Prostate gland (tissue), 2 donors: ENCODE results near the gene IFRD2. TPM values are rescaled to one million over a fixed set of nuclear protein-coding genes. Genes with fewer than 3 reads are reported as not detected.

Experiments used
- DNase-seq: peaks from one replicate; pipeline ENCODE4 v3.0.0-alpha.2; 2019; ENCODE audit warnings: low spot score
- H3K27ac ChIP-seq, 2 donors: fragments of 200-600 bp; sonication (generic); 2 replicates each; pipeline ENCODE4 v1.5.1; 2017 to 2019
- H3K27me3 ChIP-seq: fragments of 200-600 bp; sonication (generic); replicated peaks from 2 replicates; pipeline ENCODE4 v1.5.1; 2019; ENCODE audit not compliant: insufficient read depth
- H3K36me3 ChIP-seq, 2 donors: fragments of 200-600 bp; sonication (generic); 1 replicate in 1 of 2; 2 replicates in 1 of 2; pipeline versions ENCODE4 v1.5.1 to v1.8.1; 2017 to 2019
- H3K4me1 ChIP-seq: fragments of 200-600 bp; sonication (generic); replicated peaks from 2 replicates; pipeline ENCODE4 v1.5.1; 2019
- H3K4me3 ChIP-seq, 2 donors: fragments of 200-600 bp; sonication (generic); 2 replicates each; pipeline ENCODE4 v1.5.1; 2017 to 2019
- H3K9me3 ChIP-seq: fragments of 200-600 bp; sonication (generic); 2 replicates; pipeline ENCODE4 v1.5.1; 2017
- POLR2A ChIP-seq: fragments of 450-650 bp; IDR thresholded peaks from one replicate; pipeline ENCODE4 v1.6.1; 2016; ENCODE audit warnings: antibody characterized with exemption, mild to moderate bottlenecking
- POLR2AphosphoS5 ChIP-seq: sonication (generic); formaldehyde crosslinking; IDR thresholded peaks from one replicate; pipeline ENCODE4 v1.6.1; 2017; ENCODE audit warnings: antibody characterized with exemption
- WGBS: methylation state at CpG from one replicate; pipeline ENCODE4 v1.1.5; 2018; 5-methylcytosine and 5-hydroxymethylcytosine counted together
- intact Hi-C: fragments of 100-400 bp; cut with DNase I; formaldehyde crosslinking; loops from one replicate; pipeline ENCODE4 v1.14.2; 2022
- total RNA-seq, 2 donors: library from RNA; depleted of rRNA; stranded (reverse); fragments of >200 nt; gene quantifications; one replicate each; pipeline ENCODE4 v1.1.0, GENCODE V29; 2016
- TF ChIP-seq, protein P1 (sequence below), 4 experiments: fragments of 200-600 bp in 2 of 4; fragments of 450-650 bp in 2 of 4; sonication (generic) in 2 of 4; IDR thresholded peaks; 1 replicate in 3 of 4; 2 replicates in 1 of 4; pipeline ENCODE4 v1.5.1; 2016 to 2019; ENCODE audit warnings: antibody characterized with exemption in 4 of 4, mild to moderate bottlenecking in 2 of 4, moderate library complexity in 2 of 4

Gene IFRD2
- total RNA-seq, 2 donors from 2014 or later, result 93.0 to 99.9 TPM

DNA sequence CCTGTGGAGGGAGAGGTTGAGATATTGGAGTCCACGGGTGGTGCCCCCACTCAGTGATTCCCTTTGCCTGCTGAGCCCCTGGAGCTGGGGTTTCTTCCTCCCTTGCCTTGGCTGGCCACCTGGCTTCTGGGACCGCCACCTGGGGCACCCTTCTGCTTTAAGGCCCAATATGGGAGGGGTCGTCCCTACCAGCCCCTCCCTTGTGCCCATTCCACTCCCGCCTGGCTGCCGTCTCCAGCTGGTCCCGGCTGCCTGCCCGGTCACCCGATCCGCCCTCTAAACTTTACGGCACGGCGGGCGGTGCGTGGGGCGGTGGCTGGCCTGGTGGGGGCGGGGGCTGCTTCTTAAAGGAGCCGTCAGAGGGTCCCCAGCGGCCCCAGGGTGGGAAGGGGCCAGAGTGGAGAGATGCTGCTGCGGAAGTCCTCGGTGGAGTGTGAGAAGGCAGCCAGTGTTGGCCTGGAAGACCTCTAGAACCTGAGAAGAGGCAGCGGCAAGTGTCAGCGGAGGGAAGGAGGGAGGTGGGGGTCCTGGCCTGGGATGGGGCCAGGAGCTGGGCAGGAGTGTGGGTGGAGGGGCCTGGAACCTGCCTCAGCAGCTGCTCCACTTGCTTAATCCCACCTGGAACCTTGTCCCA is 24.8 kb downstream of the IFRD2 start:
- Histone ChIP-seq H3K4me1 (peaks cover 18% of the 10 kb centered on the region), H3K36me3 (no peaks in the 10 kb centered on the region), H3K4me3 (peak overlapping the region; percentile 17 to 26), H3K27ac (peak overlapping the region; percentile 80 to 81), H3K9me3 (no peaks in the 10 kb centered on the region), H3K27me3 (no peaks in the 10 kb centered on the region)
- DNase-seq, result peak; percentile 61
- TF ChIP-seq POLR2A (peak; percentile 51), POLR2AphosphoS5 (peak; percentile 65)
- TF ChIP-seq, protein P1, sequence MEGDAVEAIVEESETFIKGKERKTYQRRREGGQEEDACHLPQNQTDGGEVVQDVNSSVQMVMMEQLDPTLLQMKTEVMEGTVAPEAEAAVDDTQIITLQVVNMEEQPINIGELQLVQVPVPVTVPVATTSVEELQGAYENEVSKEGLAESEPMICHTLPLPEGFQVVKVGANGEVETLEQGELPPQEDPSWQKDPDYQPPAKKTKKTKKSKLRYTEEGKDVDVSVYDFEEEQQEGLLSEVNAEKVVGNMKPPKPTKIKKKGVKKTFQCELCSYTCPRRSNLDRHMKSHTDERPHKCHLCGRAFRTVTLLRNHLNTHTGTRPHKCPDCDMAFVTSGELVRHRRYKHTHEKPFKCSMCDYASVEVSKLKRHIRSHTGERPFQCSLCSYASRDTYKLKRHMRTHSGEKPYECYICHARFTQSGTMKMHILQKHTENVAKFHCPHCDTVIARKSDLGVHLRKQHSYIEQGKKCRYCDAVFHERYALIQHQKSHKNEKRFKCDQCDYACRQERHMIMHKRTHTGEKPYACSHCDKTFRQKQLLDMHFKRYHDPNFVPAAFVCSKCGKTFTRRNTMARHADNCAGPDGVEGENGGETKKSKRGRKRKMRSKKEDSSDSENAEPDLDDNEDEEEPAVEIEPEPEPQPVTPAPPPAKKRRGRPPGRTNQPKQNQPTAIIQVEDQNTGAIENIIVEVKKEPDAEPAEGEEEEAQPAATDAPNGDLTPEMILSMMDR (IDR thresholded peaks at IDR 0.05), result peak in 1 of 4 experiments; percentile 14
- WGBS, result 5% methylated on average over 22 of the region's 22 CpGs
- intact Hi-C loops, result no loop called here

DNA sequence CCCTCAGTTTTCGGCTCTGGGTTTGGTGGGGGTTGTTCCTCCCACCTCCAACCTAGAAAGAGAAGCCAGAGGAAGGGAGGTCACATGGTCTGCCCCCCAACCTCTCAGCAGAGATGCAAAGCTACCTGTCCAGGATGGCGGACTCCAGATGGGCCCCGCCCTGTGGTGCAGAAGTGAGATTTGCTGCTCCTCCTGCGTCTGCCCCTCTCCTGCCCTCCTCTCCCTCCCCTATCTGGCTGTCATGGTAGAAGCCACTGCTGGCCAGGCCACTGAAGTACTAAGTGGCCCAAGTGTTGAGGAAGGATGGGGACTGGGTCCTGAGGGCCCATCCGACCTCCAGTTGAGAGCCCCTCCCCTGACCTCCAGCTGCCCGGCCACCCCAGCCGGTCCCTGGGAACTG is 25.4 kb downstream of the IFRD2 start:
- Histone ChIP-seq H3K27ac (peak overlapping the region; percentile 80 to 81), H3K4me1 (peaks cover 18% of the 10 kb centered on the region), H3K4me3 (peak overlapping the region; percentile 17 to 26), H3K36me3 (no peaks in the 10 kb centered on the region), H3K9me3 (no peaks in the 10 kb centered on the region), H3K27me3 (no peaks in the 10 kb centered on the region)
- 57% methylated on average over 7 of the region's 7 CpGs for WGBS
- DNase-seq, result no peak
- TF ChIP-seq POLR2AphosphoS5 (no peak), POLR2A (no peak)
- intact Hi-C loops, result no loop called here

DNA sequence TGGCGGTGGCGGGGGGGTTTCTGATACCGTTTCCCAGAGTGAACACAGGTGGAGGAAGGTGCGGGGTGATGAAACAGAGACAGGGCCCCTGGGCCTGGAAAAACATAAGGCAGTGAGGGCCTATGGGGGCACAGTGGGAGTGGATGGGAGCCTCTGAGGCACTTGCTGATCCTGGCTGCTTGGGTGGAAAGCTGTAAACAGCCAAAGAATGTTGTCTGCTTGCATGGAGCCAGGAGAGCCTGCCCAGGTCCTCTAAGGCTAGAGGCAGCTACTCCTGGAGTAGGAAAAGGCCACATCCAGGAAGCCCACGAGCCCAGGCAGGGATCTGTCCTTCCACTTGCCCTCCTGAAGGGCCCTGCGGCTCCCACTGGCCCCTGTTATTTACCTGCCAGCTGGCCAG is 26.2 kb downstream of the IFRD2 start:
- H3K27me3 ChIP-seq, result no peaks in the 10 kb centered on the region
- DNase-seq, result no peak
- no peaks in the 10 kb centered on the region for H3K36me3 ChIP-seq
- no peak overlapping the region for H3K4me3 ChIP-seq
- 69% methylated on average over 6 of the region's 6 CpGs for WGBS
- H3K9me3 ChIP-seq, result no peaks in the 10 kb centered on the region
- peaks cover 22% of the 10 kb centered on the region for H3K4me1 ChIP-seq
- no peak for TF ChIP-seq POLR2A
- TF ChIP-seq, protein P1 (IDR thresholded peaks at IDR 0.05), result no peak
- no peak for TF ChIP-seq POLR2AphosphoS5
- peak overlapping the region; percentile 80 to 81 for H3K27ac ChIP-seq
- intact Hi-C loops, result no loop called here

DNA sequence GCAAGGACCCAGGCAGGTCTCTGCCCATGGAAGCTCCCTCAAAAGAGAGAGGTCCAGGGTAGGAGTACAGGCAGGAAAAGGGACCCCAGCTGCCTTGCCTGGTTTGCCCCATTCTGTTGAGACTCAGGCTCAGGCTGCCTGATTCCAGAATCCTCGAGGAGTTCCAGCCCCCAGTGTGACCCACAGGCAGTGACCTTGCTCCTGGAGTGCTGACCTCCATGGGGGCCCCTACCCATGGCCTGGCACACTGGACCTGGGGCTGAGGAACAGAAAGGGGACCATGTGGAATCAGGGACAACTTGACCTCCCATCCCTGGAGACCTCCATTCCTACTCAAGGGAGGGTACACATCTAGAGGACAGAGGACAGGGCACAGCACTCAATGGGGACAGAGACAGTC is 26.7 kb downstream of the IFRD2 start:
- Histone ChIP-seq H3K9me3 (no peaks in the 10 kb centered on the region), H3K4me3 (no peak overlapping the region), H3K27me3 (no peaks in the 10 kb centered on the region), H3K36me3 (no peaks in the 10 kb centered on the region), H3K4me1 (peaks cover 27% of the 10 kb centered on the region), H3K27ac (peak overlapping the region; percentile 80 to 81)
- 29% methylated on average over 1 of the region's 1 CpG for WGBS
- no peak for TF ChIP-seq POLR2A
- TF ChIP-seq, protein P1 (IDR thresholded peaks at IDR 0.05), result no peak
- TF ChIP-seq POLR2AphosphoS5, result no peak
- intact Hi-C loops, result no loop called here
- no peak for DNase-seq

DNA sequence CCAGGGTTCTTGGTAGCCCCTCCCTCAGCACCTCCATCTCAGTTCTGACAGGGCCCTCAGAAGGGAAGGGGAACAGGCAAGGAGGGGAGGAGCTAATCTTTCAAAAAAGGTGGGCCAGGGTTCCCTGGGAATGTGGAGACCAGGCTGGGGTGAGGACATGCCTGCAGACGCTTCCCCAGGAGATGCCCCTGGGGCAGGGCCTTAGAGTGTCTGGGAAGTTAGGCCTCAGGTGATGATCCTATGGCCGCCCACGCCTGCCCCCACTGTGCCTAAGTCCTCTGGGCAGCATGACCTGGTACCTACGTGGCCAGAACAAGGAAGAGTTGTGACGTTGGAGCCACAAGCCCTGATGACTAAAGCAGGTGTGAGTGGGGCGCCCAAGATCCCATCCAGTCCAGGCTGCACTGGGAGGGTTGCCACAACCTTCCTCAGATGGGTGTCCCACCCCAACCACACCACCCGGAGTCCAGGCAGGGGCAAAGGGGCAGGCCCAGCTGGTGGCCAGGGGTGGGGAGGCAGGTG is 27.2 kb downstream of the IFRD2 start:
- no peak overlapping the region for H3K4me3 ChIP-seq
- WGBS, result 49% methylated on average over 6 of the region's 7 CpGs

More for the DNA sequence above, 27.2 kb downstream of the IFRD2 start:
- peak overlapping the region; percentile 80 to 81 for H3K27ac ChIP-seq
- DNase-seq, result no peak
- H3K4me1 ChIP-seq, result peaks cover 29% of the 10 kb centered on the region
- no peaks in the 10 kb centered on the region for H3K9me3 ChIP-seq
- intact Hi-C loops, result no loop called here
- no peaks in the 10 kb centered on the region for H3K36me3 ChIP-seq
- no peaks in the 10 kb centered on the region for H3K27me3 ChIP-seq
- TF ChIP-seq, protein P1 (IDR thresholded peaks at IDR 0.05), result no peak
- no peak for TF ChIP-seq POLR2AphosphoS5
- TF ChIP-seq POLR2A, result no peak
